GM12872 (cell line): Measurements from ENCODE around the gene MYOM1.
A peak's percentile ranks its signal among the peaks of the same experiment; 100 is the strongest.

ENCODE experiments used
- TF ChIP-seq, protein P1 (sequence below): IDR thresholded peaks from 3 replicates; pipeline ENCODE4 v1.5.1; 2011; ENCODE audit warnings: low read depth, mild to moderate bottlenecking, low read length, moderate library complexity; ENCODE audit not compliant: insufficient read depth

The MYOM1 gene

DNA sequence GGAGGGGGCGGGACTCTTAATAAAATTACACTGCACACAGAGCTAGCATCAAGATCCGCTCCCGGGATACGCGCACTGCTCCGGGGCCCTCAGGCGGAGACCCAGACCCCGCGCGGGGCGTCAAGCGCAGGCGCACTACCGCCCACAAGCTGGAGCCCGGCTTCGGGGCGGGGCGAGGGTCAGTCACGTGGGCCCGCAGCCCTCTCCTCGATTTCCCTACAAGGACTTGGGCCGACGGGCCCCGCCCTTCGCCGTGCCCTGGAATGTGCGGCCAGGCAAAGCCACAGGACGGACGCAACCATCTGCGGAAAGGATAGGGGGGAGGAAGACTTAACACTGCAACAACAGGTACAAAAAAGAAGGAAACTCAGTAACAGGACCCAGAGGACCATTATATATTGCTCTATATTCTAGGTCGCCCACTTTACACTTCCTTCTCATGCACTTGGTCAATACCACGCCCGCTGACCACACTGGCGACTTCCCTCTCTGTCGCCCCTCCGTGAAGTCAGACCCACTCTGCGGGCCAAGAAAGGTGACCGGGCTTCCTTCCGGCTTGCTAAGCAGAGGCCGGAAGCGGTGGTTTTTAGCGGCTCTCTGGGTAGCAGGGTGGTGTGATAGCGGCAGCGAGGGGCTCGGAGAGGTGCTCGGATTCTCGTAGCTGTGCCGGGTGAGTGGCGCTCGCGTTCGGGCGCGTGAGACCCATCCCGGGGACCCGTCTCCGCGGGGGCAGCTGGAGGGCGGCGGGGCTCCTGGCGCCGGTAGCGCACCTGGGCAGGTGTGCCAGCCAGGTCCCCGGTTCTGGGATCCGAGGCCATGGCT is 27.7 kb upstream of the MYOM1 start, which contains the start of gene MYL12A:
Gene MYL12A (plus strand): TSS at position 562 of the 822 bp plus-strand sequence. CDS start 5,447 bp downstream, outside the sequence.
- TF ChIP-seq, protein P1, sequence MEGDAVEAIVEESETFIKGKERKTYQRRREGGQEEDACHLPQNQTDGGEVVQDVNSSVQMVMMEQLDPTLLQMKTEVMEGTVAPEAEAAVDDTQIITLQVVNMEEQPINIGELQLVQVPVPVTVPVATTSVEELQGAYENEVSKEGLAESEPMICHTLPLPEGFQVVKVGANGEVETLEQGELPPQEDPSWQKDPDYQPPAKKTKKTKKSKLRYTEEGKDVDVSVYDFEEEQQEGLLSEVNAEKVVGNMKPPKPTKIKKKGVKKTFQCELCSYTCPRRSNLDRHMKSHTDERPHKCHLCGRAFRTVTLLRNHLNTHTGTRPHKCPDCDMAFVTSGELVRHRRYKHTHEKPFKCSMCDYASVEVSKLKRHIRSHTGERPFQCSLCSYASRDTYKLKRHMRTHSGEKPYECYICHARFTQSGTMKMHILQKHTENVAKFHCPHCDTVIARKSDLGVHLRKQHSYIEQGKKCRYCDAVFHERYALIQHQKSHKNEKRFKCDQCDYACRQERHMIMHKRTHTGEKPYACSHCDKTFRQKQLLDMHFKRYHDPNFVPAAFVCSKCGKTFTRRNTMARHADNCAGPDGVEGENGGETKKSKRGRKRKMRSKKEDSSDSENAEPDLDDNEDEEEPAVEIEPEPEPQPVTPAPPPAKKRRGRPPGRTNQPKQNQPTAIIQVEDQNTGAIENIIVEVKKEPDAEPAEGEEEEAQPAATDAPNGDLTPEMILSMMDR: no peak

DNA sequence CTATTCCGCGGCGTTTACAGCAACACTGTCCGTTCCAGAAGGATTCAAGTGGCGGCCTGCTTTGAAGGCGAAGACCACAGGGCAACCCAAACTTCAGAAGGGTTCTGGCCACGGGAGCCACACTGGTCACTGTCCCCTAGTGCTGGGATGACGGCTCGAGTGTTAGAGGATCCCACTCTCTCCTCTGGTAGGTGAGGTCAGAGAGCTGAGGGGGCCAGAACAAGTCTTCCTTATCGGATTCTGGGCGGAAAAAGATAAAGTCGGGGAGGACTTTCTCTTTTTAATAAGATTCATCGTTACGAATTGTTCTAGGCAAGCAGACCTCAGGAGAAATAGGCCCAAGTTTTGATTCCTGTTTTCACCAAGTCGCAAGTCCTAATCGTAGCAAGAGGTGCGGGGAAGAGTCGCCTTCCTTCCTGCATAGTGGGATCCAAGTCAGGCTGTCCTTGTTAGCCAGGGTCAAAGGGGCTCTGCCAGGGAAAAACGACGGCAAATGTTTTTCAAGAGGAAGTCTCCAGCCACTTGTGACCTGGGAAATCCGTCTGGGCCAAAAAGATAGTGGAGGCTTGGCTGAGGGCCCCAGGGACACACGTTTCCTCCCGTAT is 27.0 kb upstream of the MYOM1 start:
- TF ChIP-seq, protein P1: no peak

DNA sequence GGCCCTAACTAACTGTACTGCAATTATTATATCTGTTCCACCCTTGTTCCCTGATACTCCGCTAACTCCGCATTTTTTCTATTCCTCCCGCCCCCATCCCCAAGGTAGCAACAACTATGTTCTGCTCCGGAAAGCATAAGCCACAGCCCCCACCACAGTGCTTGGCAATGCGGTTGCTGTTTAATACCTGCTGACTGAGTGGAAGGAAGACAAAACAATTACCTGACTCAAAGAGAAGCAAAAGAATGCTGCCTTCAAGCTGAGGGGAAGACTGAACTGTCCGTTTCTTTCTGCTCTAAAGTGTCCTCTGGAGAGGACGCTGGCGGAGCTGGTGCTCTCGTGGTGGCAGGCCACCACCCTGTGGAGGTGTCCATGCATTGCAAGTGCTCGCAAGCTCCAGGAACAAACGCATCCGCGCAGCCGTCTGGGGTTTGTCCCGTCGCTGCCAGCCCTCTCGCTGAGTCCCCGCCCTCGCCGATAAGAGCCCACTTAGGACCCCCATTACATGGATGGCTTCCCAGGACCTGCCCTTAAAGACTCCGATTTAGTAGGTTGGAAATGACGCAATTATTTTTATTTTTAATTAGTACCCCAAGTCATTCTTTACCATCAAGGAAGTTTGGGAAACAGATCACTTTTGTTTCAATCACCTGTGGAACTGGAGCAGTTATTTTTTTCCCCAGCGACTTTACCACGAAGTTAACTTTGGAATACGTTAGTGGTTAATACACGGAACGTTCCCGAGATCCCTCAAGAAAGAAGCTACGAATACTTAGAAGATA is 26.3 kb upstream of the MYOM1 start:
- TF ChIP-seq, protein P1: peak; percentile 98

DNA sequence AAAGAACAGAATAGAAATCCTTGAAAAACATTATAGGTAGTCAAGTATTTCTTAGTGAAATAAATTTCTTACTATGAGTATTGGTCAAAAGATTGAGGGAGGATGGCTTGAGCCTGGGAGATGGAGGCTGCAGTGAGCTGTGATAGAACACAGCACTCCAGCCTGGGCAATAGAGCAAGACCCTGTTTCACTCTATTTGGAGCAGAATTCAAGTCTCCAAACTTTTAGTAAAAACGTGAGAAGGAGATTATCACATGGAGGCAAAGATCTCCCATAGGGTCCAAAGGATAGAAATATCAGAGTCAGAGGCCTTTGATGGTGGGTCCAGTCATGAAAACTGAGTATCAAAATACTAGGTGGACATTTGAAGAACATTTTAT is 25.4 kb upstream of the MYOM1 start:
- TF ChIP-seq, protein P1: no peak

DNA sequence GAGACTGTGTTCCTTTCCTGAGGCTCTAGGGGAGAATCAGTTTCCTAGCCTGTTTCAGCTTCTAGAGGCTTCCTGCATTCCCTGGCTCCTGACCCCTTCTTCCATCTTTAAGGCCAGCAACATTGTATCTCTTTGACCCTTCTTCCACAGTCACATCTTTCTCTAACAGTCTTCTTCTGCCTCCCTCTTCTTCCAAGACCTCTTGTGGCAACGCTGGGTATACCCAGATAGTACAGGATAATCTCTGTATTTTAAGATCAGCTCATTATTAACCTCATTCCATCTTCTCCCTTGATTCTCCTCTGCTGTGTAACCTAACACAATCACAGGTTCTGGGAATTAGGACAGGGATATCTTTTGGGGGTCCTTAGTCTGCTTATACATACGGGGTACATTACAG is 19.0 kb upstream of the MYOM1 start:
- TF ChIP-seq, protein P1: peak; percentile 26; the same call in 1 of the 3 replicates

DNA sequence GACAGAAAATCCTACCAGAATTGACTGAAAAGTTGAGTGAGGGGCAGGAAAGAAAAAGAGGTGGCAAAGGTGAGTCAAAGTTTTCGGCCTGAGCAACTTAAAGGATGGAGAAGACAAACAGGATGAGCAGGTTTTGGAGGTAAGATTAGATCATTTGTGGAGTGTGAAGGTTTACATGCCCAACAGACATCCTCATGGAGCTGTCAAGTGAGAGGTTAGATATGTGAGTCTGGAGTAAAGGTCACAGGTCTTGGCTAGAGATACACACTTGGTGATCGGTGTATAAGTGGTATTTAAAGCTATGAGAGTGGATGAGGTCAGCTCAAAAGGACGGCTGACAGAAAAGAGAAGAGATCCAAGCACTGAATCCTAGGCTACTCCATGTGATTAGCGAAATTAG is 16.7 kb upstream of the MYOM1 start:
- TF ChIP-seq, protein P1: no peak

DNA sequence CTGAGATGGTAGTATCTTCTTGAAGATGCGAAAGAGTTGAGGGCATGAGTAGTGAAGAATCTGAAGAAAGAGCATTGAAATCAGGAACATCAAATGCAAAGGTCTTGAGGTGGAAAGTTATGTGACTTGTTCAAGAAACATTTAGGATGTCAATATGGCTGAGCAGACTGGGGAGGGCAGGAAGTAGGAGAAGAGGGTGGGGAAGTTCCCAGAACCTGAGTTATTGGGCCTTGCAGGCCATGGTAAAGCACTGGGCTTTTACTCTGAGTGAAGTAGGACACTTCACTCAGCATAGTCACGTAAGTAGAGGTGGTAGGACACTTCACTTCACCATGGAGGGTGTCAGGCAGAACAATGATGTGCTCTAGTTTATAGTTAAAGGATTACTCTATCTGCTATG is 16.1 kb upstream of the MYOM1 start:
- TF ChIP-seq, protein P1: no peak
